Activated CD8-positive, alpha-beta memory T cell treated with anti-CD3 and anti-CD28 coated beads for 48 hours (primary cell): ENCODE data around the gene TMCC3.

ENCODE experiments used
- DNase-seq, 3 experiments: peaks; one replicate each; pipeline ENCODE4 v3.0.0-alpha.2; 2020; ENCODE audit warnings: low read depth in 2 of 3, low spot score in 2 of 3

TMCC3 gene

GRCh38 chr12:94674051-94674451, 23.7 kb upstream of the TMCC3 start:
- no peak for DNase-seq

GRCh38 chr12:94673496-94673895, 23.1 kb upstream of the TMCC3 start:
- DNase-seq: no peak

- no peak for DNase-seq
Measured at GRCh38 chr12:94671917-94672316, 21.6 kb upstream of the TMCC3 start.

- DNase-seq: no peak
Measured at GRCh38 chr12:94670898-94671297, 20.5 kb upstream of the TMCC3 start.

GRCh38 chr12:94670075-94670474, 19.7 kb upstream of the TMCC3 start:
- no peak for DNase-seq

GRCh38 chr12:94667031-94667540, 16.7 kb upstream of the TMCC3 start:
- DNase-seq: no peak

- no peak for DNase-seq
Measured at GRCh38 chr12:94666158-94666557, 15.8 kb upstream of the TMCC3 start.

- no peak for DNase-seq
Measured at GRCh38 chr12:94663702-94664101, 13.3 kb upstream of the TMCC3 start.

GRCh38 chr12:94663071-94663470, 12.7 kb upstream of the TMCC3 start:
- no peak for DNase-seq

GRCh38 chr12:94660436-94660835, 10.1 kb upstream of the TMCC3 start:
- no peak for DNase-seq

- DNase-seq: no peak
Measured at GRCh38 chr12:94659346-94659930, 9.1 kb upstream of the TMCC3 start.

GRCh38 chr12:94658931-94659330, 8.6 kb upstream of the TMCC3 start:
- no peak for DNase-seq

GRCh38 chr12:94656556-94656955, 6.2 kb upstream of the TMCC3 start:
- no peak for DNase-seq

- no peak for DNase-seq
Measured at GRCh38 chr12:94649349-94650142, 811 bp downstream of the TMCC3 start.

- no peak for DNase-seq
Measured at GRCh38 chr12:94648578-94648977, 1.8 kb downstream of the TMCC3 start.

GRCh38 chr12:94644141-94644979, 6.0 kb downstream of the TMCC3 start:
- DNase-seq: no peak

- no peak for DNase-seq
Measured at GRCh38 chr12:94643606-94644005, 6.8 kb downstream of the TMCC3 start.

- no peak for DNase-seq
Measured at GRCh38 chr12:94641283-94641682, 9.1 kb downstream of the TMCC3 start.

- no peak for DNase-seq
Measured at GRCh38 chr12:94640134-94640928, 10.0 kb downstream of the TMCC3 start.

- no peak for DNase-seq
Measured at GRCh38 chr12:94638521-94638920, 11.8 kb downstream of the TMCC3 start.
